Renal cortical epithelial cell (primary cell): Measurements from ENCODE around the gene HMGN4. TPM values are rescaled to one million over a fixed set of nuclear protein-coding genes. Genes with fewer than 3 reads are reported as not detected.
"Not testable (repeated sequence)": the region's sequence is repeated elsewhere in the genome, so short reads cannot be mapped to it uniquely, and the experiment has no call there.

Experiments
- DNase-seq: peaks from one replicate; pipeline ENCODE4 v3.0.0-alpha.2; 2011; ENCODE audit warnings: low read depth
- total RNA-seq: library from RNA; depleted of rRNA; stranded (reverse); fragments of >200 nt; gene quantifications from 2 replicates; pipeline ENCODE4 v1.2.3, GENCODE V29; 2014

Gene HMGN4
- total RNA-seq, 1 donor from 2014 or later = 117 TPM

DNA sequence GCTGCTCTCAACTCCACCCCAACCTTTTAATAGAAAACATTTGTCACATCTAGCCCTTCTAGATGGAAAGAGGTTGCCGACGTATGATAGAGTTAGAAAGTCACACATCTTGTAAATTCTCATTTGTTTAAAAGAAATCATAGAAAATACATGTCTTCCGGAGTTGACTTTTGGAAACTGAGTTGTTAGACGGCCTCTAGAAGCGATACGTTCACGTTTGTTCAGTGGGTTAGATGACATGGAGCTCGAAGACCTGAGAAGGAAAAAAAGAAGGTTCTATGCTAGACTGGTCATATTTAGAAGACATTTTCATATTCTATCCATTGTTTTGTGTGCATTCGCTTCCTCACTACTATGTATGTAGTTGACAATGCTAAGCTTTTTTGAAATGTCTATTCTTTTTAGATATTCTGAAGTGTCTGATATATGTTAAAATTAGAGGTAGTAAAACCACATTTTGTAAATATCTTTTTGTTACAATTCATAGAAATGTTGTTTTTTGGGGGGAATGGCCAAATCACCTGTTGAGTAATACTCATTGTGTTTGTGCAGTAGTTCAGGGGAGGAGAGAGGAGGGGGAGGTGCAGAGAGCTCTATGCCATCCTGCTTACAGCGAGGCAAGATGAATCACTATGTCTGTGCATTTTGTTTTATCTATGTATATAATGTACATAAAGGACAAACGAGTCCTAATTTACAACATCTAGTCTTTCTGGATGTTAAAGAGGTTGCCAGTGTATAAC is 15.5 kb upstream of the HMGN4 start:
- peak; percentile 47 for DNase-seq

GRCh38 chr6:26524314-26524713 is 13.9 kb upstream of the HMGN4 start:
- not testable (repeated sequence) for DNase-seq

DNA sequence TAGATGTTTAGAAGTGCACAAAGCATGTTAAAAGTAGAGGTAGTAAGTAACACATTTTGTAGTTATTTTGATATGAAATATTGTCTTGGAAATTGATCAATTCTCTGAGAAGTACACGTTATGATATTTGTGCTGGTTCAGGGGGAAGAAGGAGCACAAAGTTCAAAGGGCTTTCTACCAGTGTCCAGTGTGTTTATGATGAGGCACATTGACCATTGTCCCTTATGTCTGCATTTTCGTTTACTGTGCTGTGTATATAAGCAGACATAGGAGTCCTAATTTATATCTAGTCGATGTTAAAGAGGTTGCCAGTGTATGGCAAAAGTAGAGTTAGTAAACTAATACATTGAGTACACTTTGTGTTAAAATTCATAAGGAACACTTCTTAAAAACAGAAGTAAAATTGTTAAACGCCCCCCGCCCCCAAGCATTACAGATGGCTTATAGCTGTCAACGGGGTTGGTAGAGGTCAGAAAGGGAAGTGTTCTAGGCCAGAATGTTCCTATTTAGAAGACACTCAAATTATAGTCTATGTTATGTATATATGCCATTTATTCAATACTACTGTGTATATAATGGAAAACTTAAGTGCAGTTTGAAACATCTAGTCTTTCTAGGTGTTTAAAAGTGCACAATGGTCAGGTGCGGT is 13.3 kb upstream of the HMGN4 start:
- no peak for DNase-seq

DNA sequence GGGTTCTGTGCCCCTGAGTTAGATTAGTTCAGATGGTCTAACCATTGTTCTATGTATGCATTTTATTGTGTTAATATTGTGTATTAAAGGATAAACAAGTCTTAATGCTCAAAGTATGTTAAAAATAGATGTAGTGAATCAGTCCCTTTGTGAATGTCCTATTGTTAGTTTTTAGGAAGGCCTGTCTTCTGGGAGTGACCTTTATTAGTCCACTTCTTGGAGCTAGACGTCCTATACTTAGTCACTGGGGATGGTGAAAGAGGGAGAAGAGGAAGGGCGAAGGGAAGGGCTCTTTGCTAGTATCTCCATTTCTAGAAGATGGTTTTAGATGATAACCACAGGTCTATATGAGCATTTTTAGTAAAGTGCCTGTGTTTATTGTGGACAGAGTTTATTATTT is 12.3 kb upstream of the HMGN4 start:
- no peak for DNase-seq

DNA sequence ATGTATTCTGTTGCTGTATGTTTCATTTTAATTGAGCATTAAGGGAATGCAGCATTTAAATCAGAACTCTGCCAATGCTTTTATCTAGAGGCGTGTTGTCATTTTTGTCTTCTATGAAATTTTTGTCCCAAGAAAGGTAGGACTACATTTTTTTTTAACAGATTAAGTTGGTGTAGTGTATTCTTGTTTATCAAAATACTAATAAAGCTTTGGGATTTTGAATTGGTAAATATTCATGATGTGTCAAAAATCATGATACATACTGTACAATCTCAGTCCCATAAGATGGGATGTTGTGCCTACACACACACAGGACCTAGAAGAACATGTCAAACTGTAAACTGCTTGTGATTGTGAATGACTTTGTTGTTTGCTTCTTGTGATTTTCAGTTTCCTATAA is 11.2 kb upstream of the HMGN4 start:
- no peak for DNase-seq

DNA sequence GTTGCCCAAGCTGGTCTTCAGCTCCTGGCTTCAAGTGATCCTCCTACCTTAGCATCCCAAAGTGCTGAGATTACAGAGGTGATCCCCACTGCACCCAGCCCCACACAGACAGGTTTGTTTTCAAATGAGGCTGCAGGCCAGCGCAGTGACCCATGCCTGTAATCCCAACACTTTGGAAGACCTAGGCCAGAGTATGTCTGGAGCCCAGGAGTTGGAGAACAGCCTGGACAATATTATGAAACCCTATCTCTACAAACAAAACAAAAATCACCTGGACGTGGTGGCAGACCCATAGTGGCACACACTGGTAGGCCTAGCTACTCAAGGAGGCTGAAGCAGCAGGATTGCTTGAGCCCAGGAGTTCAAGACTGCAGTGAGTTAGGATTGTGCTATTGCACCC is 8.0 kb upstream of the HMGN4 start:
- no peak for DNase-seq

- DNase-seq = no peak
These were observed 6.3 kb upstream of the HMGN4 start for GRCh38 chr6:26531897-26532296.

- peak; percentile 87 for DNase-seq
These were observed 5.3 kb upstream of the HMGN4 start for GRCh38 chr6:26532699-26533531.

DNA sequence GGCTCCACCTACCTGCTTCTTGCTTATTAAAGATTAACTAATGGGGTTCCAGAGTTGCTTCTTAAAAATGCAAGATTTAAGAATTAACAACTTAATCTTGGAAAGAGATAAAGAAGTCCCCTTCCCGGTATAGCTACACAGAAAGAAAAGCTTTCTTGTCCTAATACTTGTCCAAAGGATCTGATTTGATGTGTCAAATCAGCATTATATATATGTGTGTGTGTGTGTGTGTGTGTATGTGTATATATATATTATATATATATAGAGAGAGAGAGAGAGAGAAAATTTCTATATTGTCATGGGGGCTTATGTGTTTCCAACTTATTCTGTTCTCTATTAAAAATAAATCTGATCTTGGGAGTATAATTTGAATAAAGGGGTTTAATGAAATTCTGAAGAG is 4.6 kb upstream of the HMGN4 start:
- DNase-seq = no peak

- DNase-seq = peak; percentile 95
These were observed 3.3 kb upstream of the HMGN4 start for GRCh38 chr6:26534681-26535465.

- peak; percentile 54 for DNase-seq
These were observed 1.5 kb upstream of the HMGN4 start for GRCh38 chr6:26536571-26537159.

GRCh38 chr6:26537160-26537845 is 863 bp upstream of the HMGN4 start:
- peak; percentile 90 for DNase-seq

DNA sequence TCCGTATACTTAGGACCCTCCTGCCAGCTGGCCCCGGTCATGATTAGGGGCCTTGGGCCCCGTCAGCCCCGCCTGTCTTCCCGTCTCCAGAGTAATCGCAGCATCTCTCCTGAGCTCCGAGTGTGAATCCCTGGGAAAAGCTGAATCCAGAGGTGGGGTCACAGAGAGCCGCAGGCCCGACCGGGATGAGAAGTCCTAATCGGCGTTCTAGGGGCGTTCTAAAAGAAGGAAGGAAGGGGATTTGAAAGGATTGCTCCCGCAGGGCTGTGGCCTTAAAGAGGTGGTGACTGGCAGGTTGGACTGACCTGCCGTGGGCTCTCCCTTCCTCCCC is 371 bp downstream of the HMGN4 start:
- DNase-seq = no peak

DNA sequence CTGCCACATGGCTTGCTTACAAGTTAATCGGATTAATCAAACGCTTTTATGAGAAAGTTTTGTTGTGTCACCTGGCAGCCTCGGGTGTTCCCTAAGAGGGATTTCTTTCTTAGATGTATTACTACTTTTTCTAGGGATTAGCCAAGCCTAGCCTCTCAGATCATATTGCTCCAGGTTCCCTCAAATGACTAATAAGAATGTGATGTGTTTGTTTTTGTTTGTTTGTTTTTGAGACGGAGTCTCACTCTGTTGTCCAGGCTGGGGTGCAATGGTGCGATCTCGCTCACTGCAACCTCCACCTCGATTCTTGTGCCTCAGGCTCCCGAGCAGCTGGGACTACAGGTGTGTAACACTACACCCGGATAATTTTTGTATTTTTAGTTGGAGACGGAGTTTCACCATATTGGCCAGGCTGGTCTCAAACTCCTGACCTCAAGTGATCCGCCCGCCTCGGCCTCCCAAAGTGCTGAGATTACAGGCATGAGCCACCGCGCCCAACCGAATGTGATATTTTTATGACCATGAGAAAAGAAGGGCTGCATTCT is 977 bp downstream of the HMGN4 start:
- peak; percentile 42 for DNase-seq

DNA sequence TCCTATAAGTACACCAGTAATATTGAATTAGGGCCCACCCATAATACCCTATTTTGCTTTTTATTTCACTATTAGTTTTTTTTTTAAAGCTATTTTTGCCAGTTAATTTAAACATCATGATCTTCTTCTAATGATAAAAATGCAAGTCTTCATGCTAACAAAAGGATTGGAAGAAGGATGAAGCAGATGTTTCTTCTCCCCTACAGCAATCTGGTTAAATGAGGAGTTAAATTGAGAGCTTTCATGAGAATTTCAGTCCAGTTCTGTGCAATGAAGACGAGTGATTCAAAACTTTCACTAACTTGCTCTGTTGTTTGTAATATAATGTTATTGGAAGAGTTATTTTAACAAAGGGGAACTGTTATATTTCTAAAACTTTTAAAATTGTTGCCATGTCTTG is 3.4 kb downstream of the HMGN4 start:
- DNase-seq = no peak

DNA sequence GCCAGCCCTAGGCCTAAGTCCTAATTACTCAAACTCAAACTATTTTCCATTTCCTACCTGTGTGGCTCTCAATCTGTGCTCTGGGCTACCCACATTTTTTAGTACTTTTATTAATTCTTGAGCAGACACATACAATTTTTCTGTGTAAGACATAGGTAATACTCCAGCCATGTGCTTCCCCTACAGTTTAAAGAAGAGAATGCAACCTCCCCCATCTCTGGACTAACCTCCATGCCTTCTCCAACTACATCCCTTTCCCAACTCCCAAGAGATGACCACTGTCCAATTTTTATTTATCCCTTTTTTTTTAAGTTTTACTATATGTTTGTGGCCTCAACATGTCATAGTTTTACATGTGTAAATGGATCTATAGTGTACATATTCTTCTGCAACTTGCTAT is 5.8 kb downstream of the HMGN4 start:
- DNase-seq = no peak

- no peak for DNase-seq
These were observed 6.3 kb downstream of the HMGN4 start for GRCh38 chr6:26544473-26544872.

DNA sequence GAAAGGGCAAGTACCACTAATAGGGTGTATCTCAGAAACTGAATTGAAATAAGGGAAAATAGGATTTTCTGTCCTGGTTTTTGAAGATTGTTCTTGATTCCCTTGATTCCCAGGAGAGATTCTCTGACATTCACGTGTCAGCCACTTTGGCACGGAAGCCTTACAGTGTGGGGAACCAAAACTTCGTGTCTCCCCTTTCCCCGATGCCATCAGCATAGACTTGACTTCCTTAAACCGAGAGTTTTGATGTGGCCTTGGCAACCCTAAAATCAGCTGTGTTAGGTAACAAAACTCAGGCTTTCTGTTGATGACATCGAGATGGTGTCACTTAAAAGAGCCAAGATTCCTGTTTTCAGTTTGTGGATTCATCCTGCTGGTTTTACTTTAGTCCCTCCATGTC is 7.5 kb downstream of the HMGN4 start:
- DNase-seq = no peak

DNA sequence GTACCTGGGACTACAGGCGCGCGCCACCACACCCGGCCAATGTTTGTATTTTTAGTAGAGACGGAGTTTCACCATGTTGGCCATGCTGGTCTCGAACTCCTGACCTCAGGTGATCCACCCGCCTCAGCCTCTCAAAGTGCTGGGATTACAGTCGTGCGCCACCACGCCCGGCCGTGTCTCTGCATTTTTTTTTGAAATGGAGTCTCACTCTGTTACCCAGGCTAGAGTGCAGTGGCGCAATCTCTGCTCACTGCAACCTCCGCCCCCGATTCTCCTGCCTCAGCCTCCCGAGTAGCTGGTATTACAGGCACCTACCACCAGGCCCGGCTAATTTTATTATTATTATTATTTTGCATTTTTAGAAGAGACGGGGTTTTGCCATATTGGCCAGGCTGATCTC is 9.2 kb downstream of the HMGN4 start:
- not testable (repeated sequence) for DNase-seq

DNA sequence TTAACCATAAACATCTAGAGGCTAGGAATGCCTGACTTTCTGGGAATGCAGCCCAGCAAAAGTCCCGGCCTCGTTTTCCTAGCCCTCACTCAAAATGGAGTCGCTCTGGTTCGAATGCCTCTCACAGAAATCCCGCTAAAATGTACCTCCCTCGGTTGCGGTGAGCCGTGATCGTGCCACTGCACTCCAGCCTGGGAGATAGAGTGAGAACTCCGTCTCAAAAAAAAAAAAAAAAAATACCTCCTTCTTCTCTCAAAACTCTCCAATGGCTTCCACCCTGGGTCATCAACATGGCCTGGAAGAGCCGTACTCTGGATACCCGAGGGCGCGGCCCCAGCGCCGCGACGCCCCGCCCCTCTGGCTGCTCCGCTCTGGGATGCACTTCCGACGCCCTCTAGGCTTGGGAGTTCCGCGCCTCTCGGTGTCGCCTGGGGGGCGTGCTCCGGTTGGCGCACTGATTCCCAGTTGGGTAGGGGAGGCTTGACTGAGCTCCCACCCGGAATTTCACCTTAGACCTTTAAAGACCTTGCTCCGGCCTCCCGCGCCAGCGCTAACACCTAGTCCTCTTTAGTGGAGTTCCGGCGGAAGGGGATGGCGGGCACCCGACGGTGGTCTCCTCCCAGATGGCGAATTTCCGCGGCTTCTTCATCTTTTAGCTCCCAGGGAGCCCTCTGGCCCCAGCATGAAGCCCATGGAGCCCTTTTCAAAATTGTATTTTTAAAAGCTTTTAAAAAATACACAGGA is 12.3 kb downstream of the HMGN4 start:
- no peak for DNase-seq
